HG03565 (cell line): Measurements from ENCODE around the gene FAM200B.
A peak's percentile ranks its signal among the peaks of the same experiment; 100 is the strongest.

Source experiments
- ATAC-seq: cut with Tn5 transposase; IDR thresholded peaks from one replicate; pipeline ENCODE4 v1.9.1; 2021; ENCODE audit warnings: mild to moderate bottlenecking, moderate library complexity; ENCODE audit not compliant: unreplicated experiment

Gene FAM200B

GRCh38 chr4:15681372-15682241 is at the start of gene FAM200B:
Gene FAM200B (plus strand): TSS chr4:15681827. CDS start chr4:15686978, 5,151 bp downstream.
- ATAC-seq: peak; percentile 86

DNA sequence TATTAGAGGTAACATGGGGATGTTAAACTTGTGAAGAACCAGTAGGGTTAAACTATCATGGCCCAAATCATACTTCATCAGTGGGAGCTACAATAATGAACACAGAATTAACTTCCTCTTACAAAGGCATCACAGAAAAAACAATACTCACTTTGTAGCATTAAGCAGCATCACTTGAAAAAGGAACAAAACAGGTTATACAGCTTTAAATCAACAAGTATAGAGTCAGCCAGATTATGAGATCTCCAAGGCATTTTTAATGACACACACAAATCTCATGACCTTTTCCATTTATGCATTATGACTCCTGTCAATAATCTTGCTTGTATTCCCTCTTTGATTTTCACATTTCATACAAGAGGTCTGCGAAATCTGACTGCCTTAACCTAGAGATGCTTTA is 44.8 kb upstream of the FAM200B start:
- no peak for ATAC-seq

DNA sequence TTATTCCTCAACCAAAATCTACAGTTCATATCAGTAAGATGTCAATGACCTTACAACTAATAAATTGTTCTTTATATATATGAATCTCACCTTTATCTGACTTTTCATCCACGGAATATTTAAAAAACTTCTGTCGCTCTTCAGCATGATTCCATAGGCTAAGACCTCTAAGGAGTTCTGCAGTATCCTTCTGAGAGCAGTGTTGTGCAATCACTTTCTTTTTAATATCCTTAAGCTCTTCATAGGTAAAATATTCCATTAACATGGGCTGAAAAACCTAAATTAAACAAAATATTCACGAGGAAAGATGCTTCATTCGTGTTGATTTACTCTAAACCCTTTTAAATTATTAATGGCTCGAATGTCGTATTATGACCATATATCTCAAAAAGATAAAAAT is 43.2 kb upstream of the FAM200B start:
- no peak for ATAC-seq

DNA sequence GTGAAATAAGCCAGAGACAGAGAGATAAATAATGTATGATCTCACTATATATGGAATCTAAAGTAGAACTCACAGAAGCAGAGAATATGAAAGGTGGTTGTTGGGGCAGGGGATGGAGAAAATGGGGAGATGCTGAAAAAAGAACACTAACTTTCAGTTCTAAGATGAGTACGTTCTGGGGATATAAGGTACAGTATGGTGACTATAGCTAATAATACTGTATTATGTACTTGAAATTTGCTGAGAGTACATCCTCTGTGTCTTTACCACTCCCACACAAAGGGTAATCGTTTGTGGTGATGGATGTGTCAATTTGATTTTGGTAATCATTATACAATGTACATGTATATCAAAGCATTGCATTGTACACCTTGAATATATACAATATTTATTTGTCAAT is 33.0 kb upstream of the FAM200B start:
- no peak for ATAC-seq

DNA sequence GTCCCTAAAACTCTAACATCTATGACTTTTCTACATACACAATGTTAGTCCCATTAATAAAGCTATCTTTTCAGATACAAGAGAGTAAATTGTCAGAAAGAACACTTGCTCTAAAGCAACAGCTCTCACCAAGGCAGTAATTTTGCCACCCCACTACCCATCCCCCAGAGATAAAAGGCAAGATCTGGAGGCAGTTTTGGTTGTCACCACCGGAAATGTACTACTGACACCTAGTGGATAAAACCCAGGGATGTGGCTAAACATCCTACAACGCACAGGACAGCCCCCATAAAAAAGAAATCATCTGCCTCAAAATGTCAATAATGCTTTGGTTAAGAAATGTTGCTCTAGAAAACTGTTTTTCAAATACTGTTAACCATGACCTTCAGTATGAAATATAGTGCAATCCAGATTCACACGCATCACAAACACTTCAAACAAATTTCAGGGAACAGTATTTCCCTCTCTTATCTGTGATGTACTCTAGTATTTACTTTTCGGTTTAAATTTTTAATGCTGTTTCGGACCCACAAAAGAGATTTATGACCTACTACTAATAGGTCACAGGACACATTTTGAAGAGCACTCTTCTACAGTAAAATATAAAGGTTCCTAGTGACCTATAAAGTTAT is 31.6 kb upstream of the FAM200B start:
- peak; percentile 38 for ATAC-seq

- ATAC-seq: no peak
Observed at GRCh38 chr4:15651676-15652075, 30.0 kb upstream of the FAM200B start.

GRCh38 chr4:15652191-15652590 is 29.4 kb upstream of the FAM200B start:
- no peak for ATAC-seq

- no peak for ATAC-seq
Observed at GRCh38 chr4:15652841-15653240, 28.8 kb upstream of the FAM200B start.

DNA sequence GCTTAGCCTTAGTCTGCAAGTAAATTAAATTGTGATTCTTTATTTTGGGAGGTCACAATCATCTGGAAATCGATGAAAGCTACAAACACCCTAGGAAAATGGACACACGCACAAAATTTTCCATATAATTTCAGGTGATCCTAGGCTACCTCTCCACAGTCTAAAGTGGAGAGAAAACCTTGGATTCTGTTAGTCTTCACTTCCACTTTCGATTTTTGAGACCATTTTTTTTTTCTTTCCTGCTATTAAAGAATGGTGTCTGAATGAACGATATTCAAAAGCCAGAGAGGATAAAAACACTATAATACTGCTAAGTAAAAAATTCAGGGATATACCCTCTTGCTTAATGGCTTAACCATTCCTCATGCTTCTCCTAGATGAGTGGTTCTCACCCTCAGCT is 28.2 kb upstream of the FAM200B start:
- ATAC-seq: no peak

DNA sequence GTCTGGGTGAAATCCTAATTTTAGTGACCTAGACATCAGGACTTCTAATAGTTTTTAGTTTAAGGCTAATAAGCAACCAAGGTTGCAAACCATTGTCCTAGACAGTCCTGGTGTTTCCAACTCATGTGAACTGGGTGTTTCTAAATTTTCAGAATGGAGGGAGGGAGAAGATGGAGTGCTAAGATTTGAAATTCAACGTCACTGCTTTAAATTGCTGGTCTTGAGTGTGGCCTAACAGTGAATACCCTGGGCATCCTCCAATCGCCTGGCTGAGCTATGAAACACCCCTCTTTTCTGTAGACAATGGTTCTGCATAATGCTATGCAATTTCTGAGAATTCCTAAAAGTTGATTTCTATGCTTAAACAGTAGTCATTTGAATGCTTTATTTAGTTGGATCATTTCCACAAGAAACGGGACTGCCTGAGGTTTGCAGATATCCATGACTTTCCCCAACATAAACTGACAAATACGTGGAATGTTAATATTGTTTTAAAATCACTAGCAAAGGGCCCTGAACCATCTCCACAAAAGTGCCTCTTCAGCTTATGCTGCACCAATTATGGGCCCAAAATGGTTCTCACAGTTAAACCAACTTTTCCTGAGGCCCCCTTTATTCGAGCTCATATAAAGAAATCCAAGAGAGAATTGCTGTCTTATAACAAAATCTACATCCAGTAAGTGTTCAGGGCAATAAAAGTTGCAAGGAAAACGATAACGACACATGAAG is 27.6 kb upstream of the FAM200B start:
- no peak for ATAC-seq

DNA sequence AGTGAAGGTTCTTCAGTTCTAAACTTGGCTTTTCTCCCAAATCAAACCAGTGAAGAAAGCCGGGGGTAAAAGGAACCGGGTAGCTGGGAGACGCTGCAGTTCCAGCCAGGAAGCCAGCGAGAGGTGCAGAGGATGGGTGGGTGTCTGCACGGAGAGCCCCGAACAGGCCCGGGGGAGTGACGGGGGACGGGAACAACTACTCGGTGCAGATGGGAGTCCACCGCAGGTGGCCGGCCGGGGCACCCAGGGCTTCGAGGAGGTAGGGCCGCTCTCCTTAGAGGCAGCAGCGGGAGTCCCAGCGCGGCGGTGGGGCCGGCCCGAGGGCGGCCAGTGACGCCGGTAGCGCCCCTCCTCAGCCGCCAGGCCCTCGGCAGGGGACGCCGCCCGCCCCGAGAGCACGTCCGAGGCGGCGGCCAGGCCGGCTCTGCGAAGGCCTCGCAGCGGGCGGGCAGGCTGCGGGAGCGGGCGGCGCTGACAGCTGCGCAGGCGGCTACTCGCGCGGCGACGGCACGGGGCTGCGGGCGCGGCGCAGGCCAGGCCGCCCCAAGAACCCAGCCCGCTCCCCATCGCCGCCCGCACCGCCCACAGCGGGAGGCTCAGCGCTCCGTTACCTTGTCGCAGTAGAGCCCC is 26.9 kb upstream of the FAM200B start:
- ATAC-seq: peak; percentile 31

DNA sequence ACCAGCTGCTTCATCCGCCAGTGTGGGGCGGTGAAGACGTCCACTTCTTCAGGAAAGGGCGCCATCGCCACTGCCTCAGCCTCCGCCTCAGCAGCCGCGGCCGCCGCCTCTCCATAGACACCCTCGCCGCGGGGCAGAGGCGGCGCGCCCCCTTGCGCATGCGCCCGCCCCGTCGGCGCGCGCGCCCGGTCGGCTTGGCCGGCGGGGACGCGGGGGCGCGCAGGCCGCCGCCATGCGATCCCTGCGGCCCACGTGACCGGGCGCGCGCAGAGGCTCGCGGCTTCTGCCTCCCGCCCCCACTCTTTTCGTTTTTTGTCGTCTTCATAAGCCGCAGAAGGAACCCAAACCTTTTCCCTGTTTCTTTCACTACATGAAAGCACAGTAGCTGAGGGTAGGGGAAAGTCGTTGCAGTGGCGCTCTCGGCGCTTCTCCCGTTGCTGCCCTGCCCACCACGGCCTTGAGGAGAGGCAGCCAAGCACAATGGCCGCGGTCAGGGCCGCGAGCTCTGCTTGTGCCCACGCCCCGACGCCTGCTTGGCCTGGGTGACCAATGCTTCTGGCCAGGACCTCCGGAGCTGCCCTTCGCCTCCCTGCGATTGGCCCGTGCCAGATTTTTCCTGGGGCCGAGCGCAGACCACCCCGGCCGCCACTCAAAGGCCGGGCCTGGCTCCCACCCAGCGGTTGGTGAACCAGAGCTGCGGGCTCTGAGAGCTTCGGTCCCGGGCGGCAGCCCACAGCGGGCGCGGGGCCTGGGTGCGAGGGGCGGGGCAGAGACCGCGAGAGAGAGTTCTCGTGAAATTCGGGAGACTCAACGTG is 26.2 kb upstream of the FAM200B start, which contains the start of gene FBXL5:
Gene FBXL5, minus strand, starts transcription at position 135 of the 815 bp plus-strand sequence. Its CDS starts 70 bp downstream, at position 65.
- peak; percentile 60 for ATAC-seq

- no peak for ATAC-seq
Observed at GRCh38 chr4:15656038-15656470, 25.6 kb upstream of the FAM200B start.

DNA sequence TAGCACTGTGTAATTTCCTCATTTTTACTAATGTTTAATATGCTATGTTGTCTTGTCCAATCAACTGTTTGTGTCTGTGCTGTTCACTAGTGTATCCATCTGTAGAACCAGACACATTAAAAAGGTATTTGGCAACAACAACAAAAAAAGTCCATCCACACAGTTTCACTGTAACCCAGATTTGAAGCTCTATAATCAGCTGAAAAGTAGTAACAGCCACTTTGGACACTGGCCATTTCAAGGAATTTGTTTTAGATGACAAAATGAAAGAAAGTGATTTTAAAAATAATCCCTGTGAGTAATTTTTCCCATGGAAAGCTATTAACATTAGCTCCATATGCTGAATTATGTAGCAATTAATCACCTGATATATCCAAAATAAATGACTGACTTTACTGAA is 24.3 kb upstream of the FAM200B start:
- ATAC-seq: no peak

- ATAC-seq: no peak
Observed at GRCh38 chr4:15658136-15658770, 23.4 kb upstream of the FAM200B start.

- no peak for ATAC-seq
Observed at GRCh38 chr4:15658781-15659180, 22.8 kb upstream of the FAM200B start.

DNA sequence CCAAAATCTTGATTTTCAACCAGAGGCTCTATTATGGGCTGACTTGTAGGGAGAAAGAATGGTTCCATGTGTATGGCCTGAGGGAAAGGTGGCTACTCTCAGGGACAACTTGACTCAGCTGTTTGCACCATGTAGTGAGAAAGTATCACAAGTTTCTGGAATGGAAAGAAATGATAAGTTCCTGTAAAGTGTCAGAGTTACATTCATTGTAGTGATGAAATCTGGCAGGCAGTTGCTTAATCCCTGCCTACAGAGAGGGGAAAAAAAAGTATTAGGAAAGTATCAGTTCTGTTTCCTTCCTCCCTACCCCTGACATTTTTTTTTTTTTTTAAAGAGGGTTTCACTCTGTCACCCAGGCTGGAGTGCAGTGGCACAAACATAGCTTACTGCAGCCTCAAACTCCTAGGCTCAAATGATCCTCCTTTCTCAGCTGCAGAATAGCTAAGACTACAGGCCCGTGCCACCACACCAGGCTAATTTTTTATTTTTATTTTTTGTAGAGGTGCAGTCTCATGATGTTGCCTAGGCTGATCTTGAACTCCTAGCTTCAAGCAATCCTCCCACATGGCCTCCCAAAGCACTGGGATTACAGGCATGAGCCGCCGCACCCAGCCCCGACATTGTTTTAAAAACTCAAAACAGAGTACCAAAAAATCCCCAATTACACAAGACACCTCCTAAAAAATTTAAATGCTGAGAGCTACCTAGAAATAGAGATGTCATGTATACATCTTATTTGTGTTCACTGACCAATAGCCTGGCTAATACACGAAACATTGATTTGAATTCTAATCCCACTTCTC is 21.7 kb upstream of the FAM200B start:
- ATAC-seq: no peak

- ATAC-seq: no peak
Observed at GRCh38 chr4:15665753-15666365, 15.8 kb upstream of the FAM200B start.
